Fibroblast of pulmonary artery (primary cell): ENCODE data around the gene COL4A2.

Experiments
- DNase-seq: peaks from one replicate; pipeline ENCODE4 v3.0.0-alpha.2; 2010; ENCODE audit warnings: low read depth
- H3K4me3 ChIP-seq: replicated peaks from 2 replicates; pipeline ENCODE4 v1.5.1; 2011; ENCODE audit warnings: low read depth, mild to moderate bottlenecking, control low read depth, low read length, moderate library complexity
- TF ChIP-seq, protein P1 (sequence below): IDR thresholded peaks from 2 replicates; pipeline ENCODE4 v1.5.1; 2011; ENCODE audit warnings: mild to moderate bottlenecking, control low read depth, low read length, inconsistent platforms; ENCODE audit errors: missing control alignments

Gene COL4A2

DNA sequence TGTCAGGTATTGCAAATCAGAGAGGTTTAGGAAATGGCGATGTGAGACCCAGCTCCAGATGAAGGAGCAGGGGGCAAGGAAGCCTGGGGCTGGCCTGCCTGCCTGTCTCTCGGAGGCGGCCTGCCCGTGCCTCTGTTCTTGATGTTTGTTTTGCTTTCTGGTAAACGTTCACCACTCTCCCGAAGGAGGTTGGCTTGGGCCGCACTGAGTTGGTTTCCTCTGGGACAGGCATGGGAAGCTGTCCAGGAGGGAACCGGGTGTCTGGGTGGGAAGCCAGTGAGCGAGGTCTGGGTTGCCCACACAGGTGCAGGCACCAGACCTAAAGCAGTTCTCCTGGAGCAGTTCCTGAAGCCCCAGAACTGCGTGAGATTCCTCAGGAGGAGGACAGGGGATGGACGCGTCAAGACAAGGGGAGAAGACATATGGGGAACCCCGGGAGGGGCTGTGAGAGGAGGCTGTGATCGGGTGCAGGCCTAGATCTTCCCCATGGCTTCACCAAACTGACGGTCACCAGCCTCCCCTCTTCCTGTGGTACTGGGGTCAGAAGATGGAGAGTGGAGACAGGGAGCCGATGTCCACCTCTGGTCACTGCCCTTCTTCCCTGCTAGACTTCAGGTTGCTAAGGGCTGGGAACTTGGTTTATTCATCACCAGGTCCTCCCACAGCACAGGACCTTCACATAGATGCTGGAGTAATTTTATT, 15.2 kb downstream of the COL4A2 start:
- TF ChIP-seq, protein P1, sequence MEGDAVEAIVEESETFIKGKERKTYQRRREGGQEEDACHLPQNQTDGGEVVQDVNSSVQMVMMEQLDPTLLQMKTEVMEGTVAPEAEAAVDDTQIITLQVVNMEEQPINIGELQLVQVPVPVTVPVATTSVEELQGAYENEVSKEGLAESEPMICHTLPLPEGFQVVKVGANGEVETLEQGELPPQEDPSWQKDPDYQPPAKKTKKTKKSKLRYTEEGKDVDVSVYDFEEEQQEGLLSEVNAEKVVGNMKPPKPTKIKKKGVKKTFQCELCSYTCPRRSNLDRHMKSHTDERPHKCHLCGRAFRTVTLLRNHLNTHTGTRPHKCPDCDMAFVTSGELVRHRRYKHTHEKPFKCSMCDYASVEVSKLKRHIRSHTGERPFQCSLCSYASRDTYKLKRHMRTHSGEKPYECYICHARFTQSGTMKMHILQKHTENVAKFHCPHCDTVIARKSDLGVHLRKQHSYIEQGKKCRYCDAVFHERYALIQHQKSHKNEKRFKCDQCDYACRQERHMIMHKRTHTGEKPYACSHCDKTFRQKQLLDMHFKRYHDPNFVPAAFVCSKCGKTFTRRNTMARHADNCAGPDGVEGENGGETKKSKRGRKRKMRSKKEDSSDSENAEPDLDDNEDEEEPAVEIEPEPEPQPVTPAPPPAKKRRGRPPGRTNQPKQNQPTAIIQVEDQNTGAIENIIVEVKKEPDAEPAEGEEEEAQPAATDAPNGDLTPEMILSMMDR = no peak
- no peak for DNase-seq
- no peak overlapping the region for H3K4me3 ChIP-seq

DNA sequence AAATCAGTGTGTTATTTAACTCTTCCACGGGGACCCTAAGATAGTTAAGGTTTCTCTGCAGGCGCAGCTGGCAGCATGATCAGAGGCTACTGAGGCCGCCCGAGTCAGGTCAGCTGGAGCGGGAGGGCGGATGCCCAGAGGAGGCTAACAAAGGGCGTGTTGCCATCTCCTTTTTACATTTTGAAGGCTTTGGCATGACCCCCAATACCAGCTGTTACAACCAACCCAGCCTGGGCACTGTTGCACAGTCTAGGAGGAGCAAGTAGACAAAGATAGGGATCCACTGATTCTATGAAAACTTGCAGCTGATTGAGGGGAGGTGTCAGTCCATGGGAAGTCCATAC, 15.7 kb downstream of the COL4A2 start:
- H3K4me3 ChIP-seq = no peak overlapping the region
- no peak for DNase-seq
- TF ChIP-seq, protein P1 = no peak

DNA sequence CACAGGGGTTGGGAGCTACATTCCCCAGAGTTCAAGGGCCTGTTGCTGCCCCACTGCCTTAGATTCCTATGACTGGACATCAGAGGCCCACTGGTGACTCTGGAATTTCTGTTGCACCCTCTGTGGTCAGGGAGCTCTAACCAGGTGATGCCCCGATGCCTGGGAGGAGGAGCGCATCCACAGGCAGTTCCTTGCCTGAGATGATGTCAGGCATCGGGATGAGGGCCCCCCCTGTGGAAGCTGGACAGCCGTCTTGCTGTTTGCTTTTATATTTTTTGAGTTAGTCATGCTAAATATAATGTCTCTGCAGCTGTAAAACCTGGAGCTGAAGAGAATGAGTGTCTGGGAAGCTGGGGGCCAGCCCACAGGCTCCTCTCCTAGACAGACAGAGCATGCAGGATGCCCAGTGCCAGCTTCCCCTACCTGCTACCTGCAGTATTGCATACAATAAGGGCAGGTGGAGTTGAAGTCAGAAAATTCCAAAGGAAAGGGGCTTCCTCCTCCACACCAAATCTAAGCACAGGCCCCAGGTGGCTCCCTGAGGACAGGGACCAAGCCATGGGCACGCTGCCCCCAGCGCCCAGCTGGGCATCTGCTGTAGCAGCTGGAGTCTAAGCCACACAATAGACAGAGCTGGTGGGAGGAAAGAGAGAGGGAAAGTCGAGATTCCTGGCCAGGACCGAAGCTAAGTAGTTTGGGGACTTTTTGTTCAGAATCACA, 16.2 kb downstream of the COL4A2 start:
- no peak overlapping the region for H3K4me3 ChIP-seq
- TF ChIP-seq, protein P1 = peak; percentile 16
- no peak for DNase-seq

DNA sequence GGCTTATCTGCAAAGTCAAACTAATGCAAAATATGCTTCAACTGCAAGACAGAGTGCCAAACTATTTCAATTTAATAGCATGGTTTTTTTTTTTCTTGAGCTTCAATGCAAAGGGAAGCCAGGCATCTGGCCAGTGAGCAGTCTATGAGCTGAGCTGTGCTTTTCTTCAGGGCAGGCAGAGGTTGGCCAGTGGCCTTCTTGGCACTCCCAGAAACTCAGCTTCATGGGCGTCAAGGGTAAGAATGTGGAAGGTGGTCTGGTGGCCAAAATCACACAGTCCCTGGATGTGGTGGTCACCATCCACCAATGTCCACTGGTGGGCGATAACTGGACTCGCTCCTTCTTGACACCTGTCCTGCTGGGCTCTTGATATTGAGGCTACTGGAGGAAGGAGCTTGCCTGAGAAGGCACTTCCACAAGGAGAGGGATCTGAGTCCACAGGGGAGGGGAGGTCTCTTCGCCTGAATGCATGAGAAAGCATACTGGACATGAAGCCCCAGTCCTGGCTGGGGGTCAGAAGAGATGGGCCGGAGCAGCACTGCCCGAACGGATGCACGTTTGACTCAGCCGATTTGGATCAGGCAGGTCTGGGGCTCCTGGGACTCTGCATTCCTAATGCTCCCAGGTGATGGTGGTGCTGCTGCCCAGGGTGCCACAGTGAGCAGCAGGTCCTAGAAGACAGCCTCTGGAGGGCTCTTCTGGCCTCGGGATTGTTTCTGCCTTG, 17.1 kb downstream of the COL4A2 start:
- DNase-seq = no peak
- no peak overlapping the region for H3K4me3 ChIP-seq
- TF ChIP-seq, protein P1 = no peak

DNA sequence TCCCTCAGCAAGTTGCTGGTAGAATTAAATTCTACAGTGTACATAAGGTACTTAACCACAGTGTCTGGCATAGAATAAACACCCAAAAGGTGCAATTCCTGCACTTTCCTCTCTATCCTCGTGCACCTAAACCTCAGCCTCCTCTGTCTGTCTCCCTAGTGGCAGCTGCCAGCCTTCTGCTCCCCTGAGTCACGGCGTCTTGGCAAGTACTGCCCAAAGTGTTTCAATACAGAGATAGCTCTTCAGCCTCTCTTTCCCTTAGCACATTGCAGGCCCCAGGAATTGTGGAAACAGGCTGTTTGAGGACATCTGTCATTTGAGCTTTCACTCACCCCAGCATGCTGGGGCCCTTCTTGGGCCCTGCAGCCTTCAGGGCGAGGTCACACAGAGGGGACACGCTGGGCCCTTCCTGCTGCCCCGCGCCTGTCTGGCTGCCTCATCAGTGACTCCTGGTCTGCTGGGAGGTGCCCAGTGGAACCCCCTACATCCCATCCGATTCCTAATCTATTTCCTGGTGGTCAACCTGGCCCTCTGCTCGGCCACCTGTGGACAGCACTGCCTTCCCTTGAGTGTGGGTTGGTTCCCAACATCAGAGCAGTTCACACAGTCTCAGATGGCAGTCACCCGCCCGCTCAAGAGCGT, 19.3 kb downstream of the COL4A2 start:
- TF ChIP-seq, protein P1 = no peak
- DNase-seq = no peak
- H3K4me3 ChIP-seq = no peak overlapping the region

DNA sequence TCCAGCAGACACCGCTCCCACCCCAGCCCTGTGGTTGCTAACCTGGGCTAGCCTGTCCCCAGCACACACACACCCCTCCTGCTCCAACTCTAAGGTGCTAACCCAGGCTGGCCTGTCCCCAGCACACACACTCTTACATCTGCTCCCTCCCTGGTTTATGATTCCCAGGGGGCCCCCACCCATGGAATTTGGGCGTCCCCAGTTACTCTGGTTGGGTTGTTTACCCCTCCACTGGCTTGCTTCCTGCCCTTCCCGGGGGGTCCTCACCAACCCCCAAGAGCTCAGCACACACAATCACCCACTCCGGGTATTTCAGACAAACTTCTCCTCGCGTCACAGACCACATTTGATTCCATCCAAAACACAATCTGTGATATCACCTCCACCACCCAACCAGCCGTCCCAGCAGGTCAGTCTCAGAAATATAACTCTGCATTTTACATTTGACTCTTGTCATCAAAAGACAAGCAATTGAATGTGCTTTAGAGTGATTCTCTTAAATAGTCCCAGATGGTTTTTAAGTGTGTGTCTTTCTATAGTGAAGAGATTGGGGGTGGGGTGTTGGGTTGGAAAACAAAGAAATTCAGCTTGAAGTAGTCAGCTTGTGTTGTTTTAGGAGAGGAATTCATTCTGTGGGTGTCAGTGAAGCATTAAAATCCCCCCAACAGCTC, 20.1 kb downstream of the COL4A2 start:
- TF ChIP-seq, protein P1 = no peak
- DNase-seq = no peak
- no peak overlapping the region for H3K4me3 ChIP-seq
